ACC112 (cell line): Measurements from ENCODE around the gene RXRG.

Source experiments
- H2AFZ ChIP-seq: fragments of 200-600 bp; sonication (generic); one replicate; pipeline ENCODE4 v1.6.0; 2017; ENCODE audit warnings: antibody characterized with exemption, low read length; ENCODE audit not compliant: unreplicated experiment
- H3K27ac ChIP-seq: fragments of 200-600 bp; sonication (generic); 2 replicates; pipeline ENCODE4 v1.5.1; 2014; ENCODE audit warnings: low read depth, mild to moderate bottlenecking, antibody characterized with exemption, low read length, moderate library complexity
- H3K27me3 ChIP-seq: fragments of 200-600 bp; sonication (generic); 2 replicates; pipeline ENCODE4 v1.6.1; 2014; ENCODE audit warnings: mild to moderate bottlenecking, antibody characterized with exemption, low read length, moderate library complexity, mixed read lengths; ENCODE audit not compliant: insufficient read depth
- H3K36me3 ChIP-seq: fragments of 200-600 bp; sonication (generic); 2 replicates; pipeline ENCODE4 v1.6.1; 2016; ENCODE audit warnings: mild to moderate bottlenecking, antibody characterized with exemption, low read length, moderate library complexity, mixed read lengths; ENCODE audit not compliant: insufficient read depth
- H3K4me1 ChIP-seq: fragments of 200-600 bp; sonication (generic); one replicate; pipeline ENCODE4 v1.6.1; 2016; ENCODE audit warnings: low read length, mixed read lengths; ENCODE audit not compliant: insufficient read depth, unreplicated experiment, control insufficient read depth
- H3K4me3 ChIP-seq: fragments of 200-600 bp; sonication (generic); 2 replicates; pipeline ENCODE4 v1.5.1; 2014; ENCODE audit warnings: mild to moderate bottlenecking, low read depth, low read length
- H3K79me2 ChIP-seq: fragments of 200-600 bp; sonication (generic); one replicate; pipeline ENCODE4 v1.6.0; 2016; ENCODE audit warnings: low read length; ENCODE audit not compliant: control insufficient read depth, unreplicated experiment, insufficient read depth

RXRG gene

DNA sequence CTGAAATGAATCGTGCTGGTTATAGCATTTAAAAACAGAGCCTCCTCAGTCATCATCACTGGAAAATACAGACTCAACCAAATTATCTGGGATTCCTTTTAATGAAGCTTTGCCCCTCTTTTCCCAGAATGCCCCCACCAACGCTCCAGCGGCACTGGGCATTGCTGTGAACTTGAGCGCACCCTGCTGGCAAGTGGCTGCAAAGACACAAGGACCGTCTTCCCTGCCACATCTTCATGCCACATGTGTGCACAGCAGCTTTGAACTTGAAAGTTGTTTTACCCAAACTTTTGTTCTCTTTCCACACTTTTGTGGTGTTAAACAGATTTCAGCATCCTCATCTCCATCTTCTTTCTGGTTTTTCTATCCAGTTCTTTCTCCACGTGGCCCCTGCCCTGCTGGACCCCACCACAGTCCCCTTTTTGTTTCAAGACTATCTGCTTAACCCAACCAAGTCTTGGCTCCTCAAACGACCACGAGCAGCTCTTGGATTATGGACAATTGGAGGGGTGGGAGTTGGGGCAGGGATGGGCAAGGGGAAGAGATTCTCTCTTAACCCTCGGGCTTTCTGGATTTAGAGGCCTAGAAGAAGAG is 75.6 kb downstream of the RXRG start:
- Histone ChIP-seq H3K79me2 (no peaks in the 10 kb centered on the region), H3K36me3 (no peaks in the 10 kb centered on the region), H3K4me1 (peaks cover 20% of the 10 kb centered on the region), H3K4me3 (no peak overlapping the region), H3K27me3 (peaks cover 14% of the 10 kb centered on the region; the same call in 1 of the 2 replicates), H3K27ac (no peak overlapping the region), H2AFZ (no peak overlapping the region)

DNA sequence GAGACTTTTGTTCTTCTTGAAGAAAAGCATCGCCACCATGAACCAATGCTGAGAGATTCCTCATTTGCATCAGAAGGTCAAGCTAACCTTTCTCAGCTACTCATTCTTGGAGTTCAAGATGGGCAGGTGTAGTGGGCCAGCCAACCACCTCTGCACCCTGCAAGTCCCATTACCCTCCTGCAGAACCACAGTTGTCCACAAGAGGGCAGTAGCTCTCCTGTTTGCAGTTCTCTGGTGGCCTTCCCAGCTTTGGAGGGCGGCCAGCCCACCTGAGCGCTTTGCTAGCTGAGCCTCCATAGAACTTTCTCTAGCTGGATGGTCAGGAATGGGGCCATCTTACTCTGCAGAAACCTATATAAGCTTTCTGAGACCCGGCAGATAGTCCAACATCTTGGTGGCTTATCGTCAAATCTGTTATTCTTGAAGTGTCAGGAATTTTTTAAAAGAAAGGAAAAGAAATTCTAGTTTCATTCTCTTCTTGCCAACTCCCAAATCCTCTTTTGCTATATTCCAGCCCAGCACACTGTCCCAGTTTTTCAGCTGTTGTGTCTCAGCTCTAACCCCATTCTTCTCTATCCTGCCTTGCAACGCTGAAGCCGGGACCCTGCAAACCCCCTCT is 77.4 kb downstream of the RXRG start:
- Histone ChIP-seq H3K4me1 (peaks cover 20% of the 10 kb centered on the region), H3K79me2 (no peaks in the 10 kb centered on the region), H3K36me3 (no peaks in the 10 kb centered on the region), H3K27ac (no peak overlapping the region), H2AFZ (no peak overlapping the region), H3K4me3 (no peak overlapping the region), H3K27me3 (peaks cover 14% of the 10 kb centered on the region; the same call in 1 of the 2 replicates)

- Histone ChIP-seq H3K4me3 (no peak overlapping the region), H3K27ac (no peak overlapping the region), H3K4me1 (peaks cover 14% of the 10 kb centered on the region), H2AFZ (no peak overlapping the region), H3K79me2 (no peaks in the 10 kb centered on the region), H3K36me3 (no peaks in the 10 kb centered on the region), H3K27me3 (peaks cover 20% of the 10 kb centered on the region)
These were observed 79.6 kb downstream of the RXRG start for GRCh38 chr1:165365341-165365740.

GRCh38 chr1:165364568-165365133 is 80.3 kb downstream of the RXRG start:
- Histone ChIP-seq H2AFZ (no peak overlapping the region), H3K27me3 (peaks cover 24% of the 10 kb centered on the region), H3K27ac (no peak overlapping the region), H3K79me2 (no peaks in the 10 kb centered on the region), H3K4me3 (peak overlapping the region; percentile 23; the same call in 1 of the 2 replicates), H3K36me3 (no peaks in the 10 kb centered on the region), H3K4me1 (peaks cover 14% of the 10 kb centered on the region)

DNA sequence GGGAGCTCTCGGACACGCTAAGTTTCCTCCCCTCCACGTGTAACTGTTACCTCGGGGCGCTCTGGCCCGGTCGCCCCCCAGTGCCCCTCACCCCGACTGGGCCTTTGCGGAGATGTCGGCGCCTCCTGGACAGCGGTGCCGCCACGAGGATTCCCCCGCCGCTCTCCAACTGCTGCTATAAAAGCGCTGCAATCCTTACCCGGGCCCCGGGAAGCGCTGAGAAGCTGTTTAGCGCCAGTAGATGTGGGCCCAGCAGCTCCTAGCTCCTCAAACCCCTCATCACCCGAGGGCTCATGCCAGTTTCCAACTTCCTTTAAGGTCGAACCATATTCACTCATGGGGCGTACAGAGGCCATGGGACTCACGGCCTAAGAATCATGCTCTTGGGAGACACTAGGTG is 88.0 kb downstream of the RXRG start:
- Histone ChIP-seq H3K79me2 (no peaks in the 10 kb centered on the region), H3K27me3 (peaks cover 59% of the 10 kb centered on the region), H3K4me1 (peaks cover 3% of the 10 kb centered on the region), H3K4me3 (peak overlapping the region; percentile 71), H2AFZ (no peak overlapping the region), H3K36me3 (no peaks in the 10 kb centered on the region), H3K27ac (no peak overlapping the region)

DNA sequence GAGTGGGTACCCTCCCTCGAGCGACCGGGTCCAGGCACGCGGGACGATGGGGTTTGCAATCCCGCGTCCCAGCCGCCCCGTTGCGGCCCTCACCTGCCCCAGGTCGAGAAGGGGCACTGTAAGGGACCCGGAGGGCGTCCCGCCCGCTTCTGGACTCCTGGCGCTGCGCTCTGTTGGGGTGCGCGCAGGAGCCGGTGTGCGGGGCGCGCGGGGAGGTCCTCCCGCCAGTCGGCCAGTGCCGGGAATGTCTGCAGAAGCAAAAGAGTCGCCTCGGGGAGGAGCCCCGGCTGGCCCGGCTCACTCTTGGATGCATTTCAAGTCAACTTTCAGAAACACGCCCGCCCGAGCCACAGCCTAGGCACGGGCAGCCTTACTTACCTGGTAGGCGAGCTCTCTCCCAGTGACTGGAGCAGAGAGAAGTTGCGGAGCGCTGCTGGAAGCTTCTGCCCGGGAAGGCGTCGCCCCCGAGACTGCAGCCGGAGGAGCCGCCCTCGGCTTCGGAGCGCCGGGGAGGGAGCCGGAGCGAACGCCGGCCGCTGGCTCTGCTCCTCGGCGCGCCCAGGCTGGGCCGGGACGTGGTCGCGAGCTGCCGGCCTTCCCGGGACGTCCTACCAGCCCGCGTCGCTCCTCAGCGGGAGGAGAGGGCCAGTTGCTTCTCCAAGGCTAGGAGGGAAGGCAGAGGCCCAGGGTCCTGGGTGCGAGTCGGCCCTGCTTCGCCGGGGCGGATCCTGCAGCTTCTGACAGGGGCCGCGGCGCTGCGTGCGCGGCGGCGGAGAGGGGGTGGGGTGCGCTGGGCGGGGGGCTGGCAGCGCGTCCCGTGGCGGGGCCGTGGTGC is 88.7 kb downstream of the RXRG start, which contains the start of gene LMX1A:
TSS of gene LMX1A (minus strand) at position 739 of the 835 bp plus-strand sequence. CDS start 1,156 bp downstream, outside the sequence.
- Histone ChIP-seq H3K4me3 (peak within 1 kb of the TSS; percentile 71), H3K79me2 (no peaks in the 10 kb centered on the region), H3K27ac (no peak within 1 kb of the TSS), H3K36me3 (no peaks in the 10 kb centered on the region), H2AFZ (peak within 1 kb of the TSS; percentile 31), H3K4me1 (peaks cover 3% of the 10 kb centered on the region), H3K27me3 (peaks cover 57% of the 10 kb centered on the region)

GRCh38 chr1:165355139-165355976 is 89.6 kb downstream of the RXRG start:
- Histone ChIP-seq H3K36me3 (no peaks in the 10 kb centered on the region), H3K27me3 (peaks cover 62% of the 10 kb centered on the region), H3K4me3 (peak overlapping the region; percentile 71), H2AFZ (no peak overlapping the region), H3K4me1 (peaks cover 3% of the 10 kb centered on the region), H3K79me2 (no peaks in the 10 kb centered on the region), H3K27ac (no peak overlapping the region)

GRCh38 chr1:165354739-165355138 is 90.2 kb downstream of the RXRG start:
- Histone ChIP-seq H3K27ac (no peak overlapping the region), H2AFZ (no peak overlapping the region), H3K36me3 (no peaks in the 10 kb centered on the region), H3K4me3 (no peak overlapping the region), H3K27me3 (peaks cover 62% of the 10 kb centered on the region), H3K79me2 (no peaks in the 10 kb centered on the region), H3K4me1 (peaks cover 3% of the 10 kb centered on the region)

DNA sequence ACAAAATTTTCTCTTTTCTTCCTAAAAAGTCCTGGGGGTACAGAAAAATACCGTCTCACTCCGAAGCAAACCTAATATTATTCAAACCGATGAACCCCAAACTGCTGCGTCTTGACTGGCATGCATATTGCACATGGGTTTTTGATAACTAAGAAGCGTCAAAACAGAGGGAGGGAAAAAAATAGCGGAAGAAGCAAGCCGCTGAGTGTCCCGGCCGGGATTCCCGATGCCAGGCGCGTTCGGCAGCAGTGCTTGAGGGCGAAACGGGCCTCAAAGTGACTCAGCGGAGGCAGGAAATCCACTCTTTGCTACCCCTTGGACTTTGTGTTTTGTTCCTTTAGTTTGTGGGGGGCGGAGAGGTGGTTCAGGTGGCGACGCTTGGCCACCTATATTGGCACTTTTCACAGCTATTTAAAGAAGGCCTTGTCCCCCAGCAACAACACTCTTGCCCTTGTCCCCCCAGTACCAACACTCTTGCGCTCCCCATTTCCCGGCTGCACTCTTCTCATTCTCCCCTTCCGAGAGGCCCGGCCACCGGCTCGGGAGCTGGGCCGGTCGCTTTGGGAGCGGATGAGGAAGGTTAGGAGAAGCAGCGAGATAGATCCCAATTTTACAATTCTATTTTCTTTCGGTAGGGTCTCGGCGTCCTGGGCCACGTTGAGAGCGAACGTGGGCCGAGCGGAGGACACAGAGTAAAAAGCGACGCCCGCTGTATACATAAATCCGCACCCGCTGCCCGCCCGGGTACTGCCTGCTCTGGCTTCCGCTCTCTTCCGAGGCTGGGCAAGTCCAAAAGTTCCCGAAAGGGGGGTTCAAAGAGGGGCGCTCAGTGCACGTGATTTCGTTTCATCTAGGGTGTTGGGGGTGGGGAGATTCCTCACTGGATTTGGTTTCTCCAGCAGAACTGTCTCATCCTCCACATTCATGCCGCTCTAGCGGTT is 90.9 kb downstream of the RXRG start:
- Histone ChIP-seq H3K4me3 (no peak overlapping the region), H2AFZ (no peak overlapping the region), H3K27me3 (peaks cover 64% of the 10 kb centered on the region), H3K36me3 (no peaks in the 10 kb centered on the region), H3K79me2 (no peaks in the 10 kb centered on the region), H3K27ac (no peak overlapping the region), H3K4me1 (peaks cover 3% of the 10 kb centered on the region)
